Activated CD8-positive, alpha-beta T cell treated with anti-CD3 and anti-CD28 coated beads, Interleukin-2, amount 10 ng/mL, durations not matched to agents 7 days and 5 days (primary cell): ENCODE data around the gene FAAP100. TPM values are rescaled to one million over a fixed set of nuclear protein-coding genes. Genes with fewer than 3 reads are reported as not detected.

ENCODE experiments used
- ATAC-seq: fragments of 150-1000 bp; cut with Tn5 transposase; one replicate; pipeline ENCODE4 v1.10.0; 2021; ENCODE audit warnings: moderate library complexity
- CTCF ChIA-PET: fragments of 350-600 bp; sonication (Branson Sonifier 250); formaldehyde crosslinking; loops from one replicate; lab custom pipeline; 2021; ENCODE audit warnings: antibody characterized with exemption; lab: Charles Lee
- POLR2A ChIA-PET: fragments of 350-600 bp; sonication (Branson Sonifier 250); formaldehyde crosslinking; loops from one replicate; lab custom pipeline; 2021; ENCODE audit warnings: antibody characterized with exemption; lab: Charles Lee
- DNase-seq: peaks from one replicate; pipeline ENCODE4 v3.0.0-alpha.2; 2020
- H3K27ac Mint-ChIP-seq: one replicate; pipeline ENCODE4 v1.8.0; 2021; ENCODE audit warnings: mild to moderate bottlenecking, mixed read lengths
- H3K27me3 Mint-ChIP-seq: one replicate; pipeline ENCODE4 v1.8.0; 2021; ENCODE audit warnings: low read depth, mixed read lengths
- H3K36me3 Mint-ChIP-seq: one replicate; pipeline ENCODE4 v1.8.0; 2021; ENCODE audit warnings: low read depth, mixed read lengths
- H3K4me1 Mint-ChIP-seq: one replicate; pipeline ENCODE4 v1.8.0; 2021; ENCODE audit warnings: low read depth, mixed read lengths
- H3K4me3 Mint-ChIP-seq: one replicate; pipeline ENCODE4 v1.8.0; 2021; ENCODE audit warnings: mild to moderate bottlenecking, mixed read lengths
- H3K9me3 Mint-ChIP-seq: one replicate; pipeline ENCODE4 v1.8.0; 2022; ENCODE audit warnings: mixed read lengths; ENCODE audit not compliant: insufficient read depth
- total RNA-seq, 2 experiments: library from RNA; stranded (reverse); gene quantifications; one replicate each; pipeline ENCODE4 v1.2.3, GENCODE V29; 2021

FAAP100 gene
- total RNA-seq, 2 experiments from 2014 or later, result 39.2 to 43.6 TPM

DNA sequence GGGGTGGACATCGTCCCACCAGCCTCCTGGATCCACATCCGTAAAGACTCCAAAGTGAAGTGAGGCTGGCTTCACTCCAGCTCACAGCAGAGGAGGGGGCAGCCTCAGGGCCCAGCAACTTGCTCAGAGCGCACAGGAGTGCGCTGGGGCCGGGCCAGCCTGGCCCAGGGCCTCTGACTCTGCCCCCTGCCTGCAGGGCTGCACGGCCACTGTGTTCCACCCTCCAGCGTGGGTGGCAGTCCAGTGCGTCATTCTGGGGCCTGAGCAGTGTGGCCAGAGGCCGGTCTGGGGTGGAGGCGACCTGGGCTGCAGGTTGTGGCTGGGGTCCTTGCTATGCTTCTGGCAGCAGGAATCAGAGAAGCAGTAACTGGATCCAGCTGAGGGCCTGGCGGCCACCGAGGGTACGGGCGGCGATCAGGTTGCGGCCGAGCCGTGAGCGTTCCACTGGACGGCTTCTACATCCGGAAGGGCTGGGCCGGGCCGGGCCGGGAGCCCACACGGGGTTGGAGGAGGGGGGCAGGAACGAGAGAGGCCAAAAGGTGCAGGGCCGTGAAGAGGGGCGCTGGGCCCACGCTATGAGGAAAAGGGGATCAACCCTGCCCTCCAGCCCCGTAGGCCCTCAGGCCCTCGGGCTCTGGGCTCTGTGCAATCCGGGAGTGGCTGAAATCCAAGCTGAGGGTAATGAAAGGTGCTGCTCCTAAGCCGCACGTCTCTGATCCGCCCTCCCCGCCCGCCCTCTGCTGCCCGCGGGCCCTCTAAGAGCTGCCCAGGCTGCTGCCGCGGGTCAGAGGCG lies 24.4 kb downstream of the FAAP100 start, which contains the start of gene FSCN2:
Gene FSCN2, plus strand, starts transcription at position 787 of the 793 bp plus-strand sequence. CDS start 155 bp downstream, outside the sequence.
- DNase-seq (no peak), ATAC-seq (no peak)
- H3K4me1 Mint-ChIP-seq, result no peaks in the 10 kb centered on the region
- no peak within 1 kb of the TSS for H3K4me3 Mint-ChIP-seq
- CTCF ChIA-PET, result no interaction called here
- H3K9me3 Mint-ChIP-seq, result no peaks in the 10 kb centered on the region
- H3K36me3 Mint-ChIP-seq, result no peaks in the 10 kb centered on the region
- POLR2A ChIA-PET, result no interaction called here
- H3K27me3 Mint-ChIP-seq, result peaks cover under 1% of the 10 kb centered on the region
- H3K27ac Mint-ChIP-seq, result no peak within 1 kb of the TSS

DNA sequence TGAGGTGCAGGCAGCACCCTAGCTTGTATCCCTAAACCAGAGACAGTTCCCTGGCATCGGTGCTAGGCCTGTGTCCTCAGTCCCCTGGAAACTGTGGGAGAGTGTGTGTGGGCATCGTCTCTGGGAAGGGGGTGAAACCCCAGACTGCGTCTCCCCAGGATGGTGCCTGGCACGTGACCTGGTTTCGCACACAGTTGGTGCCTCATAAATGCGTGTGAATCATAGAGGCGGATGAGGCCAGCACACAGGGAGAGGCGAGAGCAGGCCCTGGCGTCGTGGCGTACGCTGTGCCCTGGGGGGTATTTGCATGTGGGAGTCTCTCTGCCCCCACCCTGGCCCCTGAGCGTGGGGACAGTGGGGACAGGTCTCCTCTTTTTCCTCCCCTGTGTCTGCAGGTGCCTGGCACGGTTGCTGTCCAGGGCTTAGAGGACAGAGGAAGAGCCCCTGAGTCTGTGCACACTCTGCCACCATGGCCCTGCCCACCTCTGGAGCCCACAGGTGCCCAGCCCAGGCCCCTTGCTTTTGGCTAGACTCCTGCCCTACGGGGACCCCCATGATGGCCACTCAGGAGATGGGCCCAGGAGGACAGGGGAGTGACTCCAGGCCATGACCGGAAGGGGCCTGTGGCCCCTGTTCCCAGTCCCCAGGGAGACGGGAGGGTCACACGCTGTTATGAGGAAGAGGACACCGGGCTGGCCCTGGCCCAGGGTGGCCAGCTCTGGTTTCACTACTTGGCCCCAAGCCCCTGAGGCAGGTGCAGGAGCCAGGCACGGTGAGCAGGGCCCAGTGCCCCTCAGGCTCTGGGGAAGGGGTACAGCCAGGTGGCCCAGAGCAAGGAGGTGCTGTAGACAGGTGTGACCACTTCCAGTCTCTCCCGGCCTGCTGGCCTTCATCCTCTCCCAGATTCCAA lies 25.2 kb downstream of the FAAP100 start:
- ATAC-seq (no peak), DNase-seq (no peak)
- Mint-ChIP-seq H3K36me3 (no peaks in the 10 kb centered on the region), H3K4me1 (no peaks in the 10 kb centered on the region), H3K27me3 (peaks cover 7% of the 10 kb centered on the region), H3K9me3 (no peaks in the 10 kb centered on the region), H3K27ac (no peak overlapping the region), H3K4me3 (no peak overlapping the region)
- ChIA-PET POLR2A (no interaction called here), CTCF (no interaction called here)

DNA sequence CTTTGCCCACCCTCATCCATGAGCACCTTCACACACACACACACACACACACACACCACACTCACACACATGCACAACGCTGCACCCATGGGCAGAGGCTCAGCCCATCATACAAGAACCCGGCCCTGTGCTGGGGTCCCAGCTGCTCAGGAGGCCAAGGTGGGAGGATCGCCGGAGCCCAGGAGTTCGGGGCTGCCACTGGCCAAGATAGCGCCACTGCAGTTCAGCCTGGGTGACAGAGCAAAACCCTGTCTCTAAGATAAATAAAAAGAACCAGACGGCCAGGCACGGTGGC lies 27.3 kb downstream of the FAAP100 start:
- H3K27ac Mint-ChIP-seq, result no peak overlapping the region
- no peaks in the 10 kb centered on the region for H3K9me3 Mint-ChIP-seq
- H3K27me3 Mint-ChIP-seq, result peaks cover 15% of the 10 kb centered on the region
- POLR2A ChIA-PET, result no interaction called here
- peaks cover 2% of the 10 kb centered on the region for H3K4me1 Mint-ChIP-seq
- no peak for ATAC-seq
- no peak overlapping the region for H3K4me3 Mint-ChIP-seq
- H3K36me3 Mint-ChIP-seq, result no peaks in the 10 kb centered on the region
- CTCF ChIA-PET, result no interaction called here
- DNase-seq, result no peak

DNA sequence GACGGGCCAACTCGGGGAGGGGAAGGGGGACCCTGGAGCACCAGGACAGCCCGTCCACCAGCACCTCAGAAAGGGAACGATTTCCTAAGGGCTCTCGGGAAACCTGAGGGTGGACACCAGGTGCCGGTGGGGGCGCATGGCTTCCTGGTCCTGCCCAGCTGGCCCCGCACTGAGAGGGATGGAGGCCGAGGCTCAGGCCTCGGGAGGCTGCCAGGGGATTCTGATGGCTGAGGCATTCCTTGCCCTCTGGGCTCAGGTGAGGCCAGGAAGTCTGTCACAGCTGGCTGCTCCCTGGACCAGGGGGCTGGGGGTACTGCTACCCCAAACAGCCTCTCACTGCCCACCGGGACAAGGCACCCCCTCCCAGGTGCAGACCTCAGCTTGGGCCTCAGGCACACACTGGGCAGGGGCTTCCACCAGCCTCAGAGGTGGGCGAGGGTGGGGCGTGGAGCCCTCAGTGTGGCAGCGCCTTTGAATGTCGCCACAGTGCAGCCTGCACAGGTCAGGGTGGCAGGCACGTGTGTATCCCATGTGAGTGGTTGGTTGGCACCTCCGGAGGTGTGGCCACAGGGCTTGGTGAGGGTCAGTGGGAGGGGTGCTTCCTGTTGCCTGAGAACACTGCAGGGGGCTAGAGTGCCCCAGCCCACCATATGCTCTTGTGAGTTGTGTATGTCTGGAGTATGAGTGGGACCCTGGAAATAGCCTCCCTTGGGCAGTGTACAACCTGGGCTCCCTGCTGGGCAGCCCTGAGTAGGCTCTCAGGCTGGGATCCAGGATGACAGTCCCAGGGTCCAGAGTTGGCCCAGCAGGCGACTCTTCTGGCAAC lies 27.9 kb downstream of the FAAP100 start:
- CTCF ChIA-PET, result no interaction called here
- H3K27me3 Mint-ChIP-seq, result peaks cover 15% of the 10 kb centered on the region
- ATAC-seq, result no peak

DNA sequence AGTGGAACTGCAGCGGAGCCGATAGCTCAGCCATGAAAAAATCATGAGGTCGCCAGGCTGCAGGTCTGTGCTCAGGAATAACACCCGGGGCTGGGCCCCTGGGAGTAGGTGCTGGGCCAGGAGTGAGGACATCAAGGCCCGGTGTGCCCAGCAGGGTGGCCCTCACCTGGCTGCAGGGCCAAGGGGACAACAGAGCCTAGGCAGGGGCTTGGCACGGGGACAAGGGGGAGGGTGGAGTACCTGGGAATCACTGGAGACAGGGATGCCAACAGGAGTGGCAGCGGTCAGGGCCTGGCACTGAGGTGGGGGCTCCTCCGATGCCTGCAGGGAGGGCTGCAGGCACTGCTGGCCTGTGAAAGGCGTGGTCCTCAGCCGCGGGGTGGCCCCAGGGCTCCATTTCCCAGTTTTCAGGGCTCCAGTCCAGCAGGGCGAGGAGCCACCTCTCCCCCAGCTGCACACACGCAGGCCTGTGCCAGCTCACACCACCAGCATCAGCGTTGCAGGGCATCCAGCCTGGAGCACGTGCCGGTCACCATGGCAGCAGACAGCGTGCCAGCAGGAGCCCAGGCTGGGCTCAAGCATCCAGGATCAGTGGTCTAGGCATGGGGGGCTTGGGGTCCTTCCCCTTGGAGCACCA lies 28.6 kb downstream of the FAAP100 start:
- Mint-ChIP-seq H3K27ac (no peak overlapping the region), H3K9me3 (no peaks in the 10 kb centered on the region), H3K4me3 (no peak overlapping the region), H3K27me3 (peaks cover 15% of the 10 kb centered on the region), H3K4me1 (peaks cover 5% of the 10 kb centered on the region), H3K36me3 (no peaks in the 10 kb centered on the region)
- ChIA-PET CTCF (interaction anchor here (1.3 kb wide), 1 partner anchor 39 kb away, joined by 3 read pairs; no protein-coding TSS in a partner anchor), POLR2A (interaction anchor here (0.8 kb wide), 1 partner anchor 11 kb away, joined by 3 read pairs; no protein-coding TSS in a partner anchor)
- DNase-seq (no peak), ATAC-seq (no peak)

More for the DNA sequence above, 27.9 kb downstream of the FAAP100 start:
- no peak overlapping the region for H3K4me3 Mint-ChIP-seq
- H3K36me3 Mint-ChIP-seq, result no peaks in the 10 kb centered on the region
- POLR2A ChIA-PET, result no interaction called here
- H3K4me1 Mint-ChIP-seq, result peaks cover 2% of the 10 kb centered on the region
- no peak overlapping the region for H3K27ac Mint-ChIP-seq
- no peak for DNase-seq
- no peaks in the 10 kb centered on the region for H3K9me3 Mint-ChIP-seq

DNA sequence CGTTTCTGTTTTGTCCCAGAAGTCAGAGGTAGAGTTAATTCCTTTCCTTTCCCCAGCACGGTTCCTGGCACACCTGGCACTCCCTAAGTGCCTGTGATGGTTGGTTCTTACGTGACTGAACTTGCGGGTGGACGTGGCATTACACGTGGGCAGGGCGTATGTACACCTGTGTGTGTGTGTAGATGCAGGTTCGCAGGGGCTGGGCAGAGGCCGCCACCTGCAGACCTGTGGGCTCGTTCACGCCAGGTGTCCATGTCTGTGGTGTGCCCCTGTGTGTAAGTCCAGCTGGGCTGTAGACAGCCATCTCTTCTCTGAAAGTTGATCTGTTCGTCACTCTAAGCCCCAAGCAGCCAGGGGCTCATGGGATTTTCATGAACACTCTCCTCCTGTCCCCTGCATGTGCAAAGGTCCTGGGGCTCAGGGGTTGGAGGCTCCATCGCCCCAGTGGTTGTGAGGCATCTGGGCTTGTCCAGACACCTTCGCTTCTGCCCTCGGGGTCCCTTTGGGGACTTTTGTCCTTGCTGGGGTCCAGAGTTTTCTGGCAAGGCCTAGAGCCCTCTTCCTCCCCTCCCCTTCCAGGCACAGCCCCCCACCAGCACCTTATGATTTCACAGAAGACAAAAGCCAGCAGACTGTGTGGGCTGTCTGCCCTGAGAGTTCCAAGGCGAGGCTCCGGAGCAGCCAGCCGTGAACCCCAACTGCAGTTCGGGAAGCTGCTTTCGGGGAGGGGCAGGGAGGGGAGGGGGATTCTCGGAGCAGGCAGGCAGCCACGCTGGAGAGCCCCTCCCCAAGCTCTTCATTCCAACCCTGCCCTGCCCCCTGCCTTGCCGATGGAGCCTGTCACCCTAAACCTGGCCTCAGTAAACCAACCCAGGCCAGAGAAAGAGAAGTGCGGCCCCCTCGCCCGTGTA lies 29.4 kb downstream of the FAAP100 start:
- Mint-ChIP-seq H3K36me3 (peaks cover 2% of the 10 kb centered on the region), H3K27ac (no peak overlapping the region), H3K4me3 (no peak overlapping the region), H3K4me1 (peaks cover 13% of the 10 kb centered on the region), H3K9me3 (no peaks in the 10 kb centered on the region), H3K27me3 (peaks cover 15% of the 10 kb centered on the region)
- ChIA-PET POLR2A (interaction anchor here (0.8 kb wide), 1 partner anchor 10 kb away, joined by 3 read pairs; no protein-coding TSS in a partner anchor), CTCF (interaction anchor here (1.3 kb wide), 1 partner anchor 38 kb away, joined by 3 read pairs; no protein-coding TSS in a partner anchor)
- DNase-seq (no peak), ATAC-seq (no peak)

DNA sequence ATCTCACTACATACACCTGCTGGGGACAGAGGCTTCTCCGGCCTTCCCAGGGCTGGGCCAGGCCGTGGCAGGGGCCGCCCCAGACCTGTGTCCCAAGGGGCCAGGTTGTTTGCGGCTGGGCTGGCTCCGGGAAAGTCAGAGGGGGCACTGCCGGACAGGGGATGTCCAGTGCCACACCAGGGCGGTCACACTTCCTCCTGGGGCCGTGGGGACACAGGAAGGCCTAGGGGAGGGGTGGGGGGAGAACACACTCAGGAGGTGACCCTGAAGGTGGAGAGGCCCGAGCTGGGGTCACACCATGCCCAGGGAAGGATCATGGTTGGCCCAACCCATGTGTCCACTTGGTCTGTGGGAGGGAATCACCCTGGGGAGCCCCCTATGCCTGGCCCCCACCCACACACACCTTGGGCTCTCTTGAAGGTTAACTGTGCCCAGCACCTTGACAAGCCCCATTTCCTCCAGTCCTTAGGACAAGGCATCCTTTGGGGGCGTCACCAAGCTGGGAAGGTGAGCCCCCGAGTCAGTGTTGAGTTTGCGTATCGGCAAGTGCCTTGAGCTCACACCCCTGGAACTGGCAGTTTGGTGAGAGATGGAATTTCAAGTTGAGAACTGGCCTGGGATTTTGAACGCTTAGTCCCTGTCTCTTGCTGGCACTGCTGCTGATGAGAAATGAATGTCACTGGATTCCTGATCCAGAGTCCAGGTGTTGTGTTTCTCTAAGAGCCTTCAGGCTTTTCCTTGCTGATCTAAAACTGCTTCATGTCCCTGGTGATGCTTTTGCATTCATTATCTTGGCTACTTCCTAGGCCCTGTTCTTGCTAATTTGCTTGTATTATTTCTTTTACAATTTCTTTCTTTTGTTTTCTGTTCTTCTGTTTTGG lies 31.9 kb downstream of the FAAP100 start:
- H3K27me3 Mint-ChIP-seq, result peaks cover 15% of the 10 kb centered on the region
- POLR2A ChIA-PET, result no interaction called here

DNA sequence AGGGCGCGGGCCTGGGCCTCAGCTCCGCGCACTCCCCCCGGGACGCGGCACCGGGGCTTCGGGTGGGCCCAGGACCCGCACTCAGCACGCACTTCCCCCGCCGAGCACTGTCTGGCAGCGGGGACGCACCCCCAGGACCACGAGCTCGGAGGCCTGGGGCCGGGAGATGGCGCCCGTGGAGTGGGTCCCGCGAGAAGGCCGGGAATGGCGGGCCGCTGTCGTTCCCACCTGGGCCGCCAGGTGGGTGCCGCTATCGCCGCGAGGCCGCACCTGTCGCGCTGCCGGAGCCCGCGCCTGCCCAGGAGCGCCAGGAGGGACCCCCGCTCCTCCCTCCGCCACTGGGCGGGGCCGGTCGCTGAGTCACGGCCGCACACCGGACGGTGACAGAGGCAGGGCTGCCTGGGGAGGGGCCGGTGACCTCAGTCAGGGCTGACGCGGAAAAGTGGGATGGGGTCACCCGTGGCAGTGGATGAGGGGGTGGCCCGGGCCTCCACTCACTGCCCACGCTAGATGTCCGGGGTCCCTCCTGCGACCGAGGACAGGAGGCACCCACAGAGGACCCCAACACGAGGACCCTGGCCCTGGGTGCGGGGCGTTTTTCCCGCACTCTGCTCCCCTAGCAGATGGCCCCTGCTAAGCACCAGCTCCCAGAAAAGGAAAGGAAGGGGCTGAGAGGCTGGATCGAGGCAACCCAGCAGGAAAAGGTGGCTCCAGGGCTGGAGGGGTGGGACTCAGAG lies 32.7 kb downstream of the FAAP100 start:
- H3K4me1 Mint-ChIP-seq, result peaks cover 28% of the 10 kb centered on the region
- H3K27ac Mint-ChIP-seq, result no peak overlapping the region
- no peaks in the 10 kb centered on the region for H3K9me3 Mint-ChIP-seq
- DNase-seq (peak; percentile 68), ATAC-seq (peak; percentile 47)
- POLR2A ChIA-PET, result interaction anchor here (0.6 kb wide), 1 partner anchor 79 kb away, joined by 3 read pairs; no protein-coding TSS in a partner anchor
- peaks cover 8% of the 10 kb centered on the region for H3K36me3 Mint-ChIP-seq
- H3K4me3 Mint-ChIP-seq, result peak overlapping the region; percentile 65
- H3K27me3 Mint-ChIP-seq, result peaks cover 15% of the 10 kb centered on the region
- CTCF ChIA-PET, result interaction anchor here (1.3 to 4.0 kb wide), 5 partner anchors 12 to 228 kb away, joined by 4 to 25 read pairs (median 6); partner anchors contain the start of gene FAAP100

More for the DNA sequence above, 31.9 kb downstream of the FAAP100 start:
- Mint-ChIP-seq H3K4me1 (peaks cover 28% of the 10 kb centered on the region), H3K4me3 (peak overlapping the region; percentile 8), H3K27ac (no peak overlapping the region), H3K9me3 (no peaks in the 10 kb centered on the region), H3K36me3 (peaks cover 8% of the 10 kb centered on the region)
- no peak for DNase-seq
- CTCF ChIA-PET, result interaction anchor here (1.0 to 2.7 kb wide), 2 partner anchors 32 to 81 kb away, joined by 3 to 14 read pairs; partner anchors contain the start of gene FAAP100
- ATAC-seq, result no peak

DNA sequence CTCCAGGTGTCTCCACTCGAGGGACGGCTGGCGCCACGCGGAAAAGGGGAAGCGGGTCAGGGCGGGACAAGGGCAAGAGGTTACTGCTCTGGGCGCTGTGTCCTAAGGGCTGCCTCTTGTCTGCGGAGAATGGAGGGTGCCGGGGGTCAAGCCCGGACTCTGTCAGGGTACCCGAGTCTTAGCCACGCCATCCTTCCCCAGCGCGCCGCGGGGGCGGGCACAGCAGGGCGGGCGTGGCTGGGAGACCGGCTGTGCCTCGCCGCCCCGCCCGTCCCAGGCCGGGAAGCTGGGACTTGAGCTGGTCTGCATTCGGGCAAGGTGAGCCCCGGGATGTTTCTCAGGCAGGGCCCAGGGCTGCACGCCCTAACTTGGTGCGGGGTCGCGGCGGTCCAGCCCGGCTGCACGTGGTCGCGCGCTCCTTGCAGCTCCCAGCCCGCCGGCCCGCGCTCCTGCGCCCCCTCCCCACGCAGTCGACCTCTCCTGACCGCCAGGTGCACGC lies 33.3 kb downstream of the FAAP100 start:
- POLR2A ChIA-PET, result interaction anchor here (0.6 to 0.9 kb wide), 3 partner anchors 80 to 518 kb away, joined by 3 read pairs; no protein-coding TSS in a partner anchor
- CTCF ChIA-PET, result interaction anchor here (1.1 to 4.0 kb wide), 7 partner anchors 11 to 228 kb away, joined by 3 to 25 read pairs (median 4); partner anchors contain the start of genes FAAP100 and SLC38A10
- H3K4me1 Mint-ChIP-seq, result peaks cover 28% of the 10 kb centered on the region
- peak overlapping the region; percentile 65 for H3K4me3 Mint-ChIP-seq
- H3K9me3 Mint-ChIP-seq, result no peaks in the 10 kb centered on the region
- no peak overlapping the region for H3K27ac Mint-ChIP-seq
- ATAC-seq, result peak; percentile 8
- H3K27me3 Mint-ChIP-seq, result peaks cover 15% of the 10 kb centered on the region
- H3K36me3 Mint-ChIP-seq, result peaks cover 8% of the 10 kb centered on the region
- DNase-seq, result no peak
